Measurements from ENCODE around the gene SPATA25.
"Not testable (repeated sequence)": the region's sequence is repeated elsewhere in the genome, so short reads cannot be mapped to it uniquely, and the experiment has no call there.

SPATA25 gene

DNA sequence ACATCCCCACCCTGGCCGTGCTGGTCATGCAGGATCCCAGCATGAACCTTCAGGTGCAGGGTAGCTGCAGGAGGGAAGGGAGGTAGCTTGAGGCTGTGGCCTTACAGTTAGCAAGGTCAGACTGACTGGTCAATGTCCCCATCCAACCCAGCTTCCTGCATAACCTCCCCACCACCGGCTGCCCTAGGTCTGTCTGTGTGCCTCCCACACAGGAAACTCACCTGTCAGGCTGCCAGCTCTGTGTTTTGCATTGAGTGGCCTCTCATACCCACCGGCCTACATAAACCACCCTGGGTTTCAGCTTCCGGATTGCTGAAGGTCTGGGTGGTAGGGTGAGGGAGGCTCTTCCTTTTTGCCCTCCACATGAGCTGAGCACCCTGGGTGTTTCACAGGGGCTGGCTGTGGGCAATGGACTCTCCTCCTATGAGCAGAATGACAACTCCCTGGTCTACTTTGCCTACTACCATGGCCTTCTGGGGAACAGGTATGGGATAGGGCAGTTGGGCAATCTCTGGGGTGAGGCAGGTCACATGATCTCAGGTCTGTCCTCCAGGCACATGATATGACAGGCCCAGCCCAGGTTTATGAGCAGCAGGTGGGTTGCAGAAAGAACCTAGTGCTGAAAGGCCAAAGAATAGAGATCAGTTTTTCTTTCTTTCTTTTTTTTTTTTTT is 5.5 kb upstream of the SPATA25 start:
- no peak for DNase-seq

DNA sequence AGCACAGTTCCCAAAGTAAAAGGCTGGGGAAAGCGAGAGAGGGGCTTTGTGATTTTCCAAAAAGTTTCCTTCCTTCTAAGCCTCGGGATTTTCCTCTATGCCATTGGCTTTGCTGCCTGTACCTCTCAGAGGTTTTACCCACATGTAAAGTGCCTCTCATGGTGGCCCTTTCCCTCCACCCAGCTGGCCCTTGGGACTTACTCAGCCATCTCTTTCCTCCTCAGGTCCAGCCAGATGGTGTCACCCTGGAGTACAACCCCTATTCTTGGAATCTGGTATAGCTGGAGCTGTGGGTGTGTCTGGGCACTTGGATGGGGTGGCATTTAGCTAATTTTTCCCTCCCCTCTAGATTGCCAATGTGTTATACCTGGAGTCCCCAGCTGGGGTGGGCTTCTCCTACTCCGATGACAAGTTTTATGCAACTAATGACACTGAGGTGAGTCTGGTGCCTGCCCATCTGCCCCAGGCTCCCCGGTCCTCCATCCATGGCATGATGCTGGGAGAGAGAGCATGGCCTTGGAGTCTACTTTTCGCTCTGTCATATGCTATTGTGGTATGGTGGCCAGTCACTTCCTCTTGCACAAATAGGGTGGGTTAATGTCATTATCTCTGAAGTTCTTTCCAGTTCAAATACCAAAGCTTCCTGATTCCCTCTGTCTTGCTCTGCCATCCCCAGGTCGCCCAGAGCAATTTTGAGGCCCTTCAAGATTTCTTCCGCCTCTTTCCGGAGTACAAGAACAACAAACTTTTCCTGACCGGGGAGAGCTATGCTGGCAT is 4.8 kb upstream of the SPATA25 start:
- no peak for DNase-seq

DNA sequence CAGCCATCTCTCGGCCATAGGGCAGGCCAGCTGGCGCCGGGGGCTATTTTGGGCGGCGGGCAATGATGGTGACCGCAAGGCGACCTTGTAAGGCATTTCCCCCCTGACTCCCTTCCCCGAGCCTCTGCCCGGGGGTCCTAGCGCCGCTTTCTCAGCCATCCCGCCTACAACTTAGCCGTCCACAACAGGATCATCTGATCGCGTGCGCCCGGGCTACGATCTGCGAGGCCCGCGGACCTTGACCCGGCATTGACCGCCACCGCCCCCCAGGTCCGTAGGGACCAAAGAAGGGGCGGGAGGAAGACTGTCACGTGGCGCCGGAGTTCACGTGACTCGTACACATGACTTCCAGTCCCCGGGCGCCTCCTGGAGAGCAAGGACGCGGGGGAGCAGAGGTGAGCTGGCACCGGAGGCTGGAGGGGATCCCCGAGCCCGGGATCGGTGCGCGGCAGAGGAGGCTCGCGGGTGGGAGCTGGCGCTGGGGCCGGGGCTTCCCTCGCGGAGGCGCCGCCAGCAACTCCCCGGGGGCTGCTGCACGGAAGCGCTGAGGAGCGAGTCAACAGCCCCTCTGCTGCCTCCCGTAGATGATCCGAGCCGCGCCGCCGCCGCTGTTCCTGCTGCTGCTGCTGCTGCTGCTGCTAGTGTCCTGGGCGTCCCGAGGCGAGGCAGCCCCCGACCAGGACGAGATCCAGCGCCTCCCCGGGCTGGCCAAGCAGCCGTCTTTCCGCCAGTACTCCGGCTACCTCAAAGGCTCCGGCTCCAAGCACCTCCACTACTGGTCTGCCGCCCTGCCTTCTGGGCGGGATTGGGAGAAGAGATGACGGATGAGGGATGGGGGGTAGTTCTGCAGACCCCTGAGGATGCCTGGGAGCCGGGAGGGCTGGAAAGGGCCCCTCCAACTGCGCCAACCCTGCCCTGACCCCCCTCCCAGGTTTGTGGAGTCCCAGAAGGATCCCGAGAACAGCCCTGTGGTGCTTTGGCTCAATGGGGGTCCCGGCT is 3.9 kb upstream of the SPATA25 start, which contains the start of the genes CTSA and NEURL2:
TSS of gene CTSA (plus strand) at position 351 of the 999 bp plus-strand sequence. CDS start at position 585, 234 bp downstream.
TSS of gene NEURL2 (minus strand) at position 224 of the 999 bp plus-strand sequence. CDS start at position 7, 217 bp downstream.
- peak; percentile 96 for DNase-seq

DNA sequence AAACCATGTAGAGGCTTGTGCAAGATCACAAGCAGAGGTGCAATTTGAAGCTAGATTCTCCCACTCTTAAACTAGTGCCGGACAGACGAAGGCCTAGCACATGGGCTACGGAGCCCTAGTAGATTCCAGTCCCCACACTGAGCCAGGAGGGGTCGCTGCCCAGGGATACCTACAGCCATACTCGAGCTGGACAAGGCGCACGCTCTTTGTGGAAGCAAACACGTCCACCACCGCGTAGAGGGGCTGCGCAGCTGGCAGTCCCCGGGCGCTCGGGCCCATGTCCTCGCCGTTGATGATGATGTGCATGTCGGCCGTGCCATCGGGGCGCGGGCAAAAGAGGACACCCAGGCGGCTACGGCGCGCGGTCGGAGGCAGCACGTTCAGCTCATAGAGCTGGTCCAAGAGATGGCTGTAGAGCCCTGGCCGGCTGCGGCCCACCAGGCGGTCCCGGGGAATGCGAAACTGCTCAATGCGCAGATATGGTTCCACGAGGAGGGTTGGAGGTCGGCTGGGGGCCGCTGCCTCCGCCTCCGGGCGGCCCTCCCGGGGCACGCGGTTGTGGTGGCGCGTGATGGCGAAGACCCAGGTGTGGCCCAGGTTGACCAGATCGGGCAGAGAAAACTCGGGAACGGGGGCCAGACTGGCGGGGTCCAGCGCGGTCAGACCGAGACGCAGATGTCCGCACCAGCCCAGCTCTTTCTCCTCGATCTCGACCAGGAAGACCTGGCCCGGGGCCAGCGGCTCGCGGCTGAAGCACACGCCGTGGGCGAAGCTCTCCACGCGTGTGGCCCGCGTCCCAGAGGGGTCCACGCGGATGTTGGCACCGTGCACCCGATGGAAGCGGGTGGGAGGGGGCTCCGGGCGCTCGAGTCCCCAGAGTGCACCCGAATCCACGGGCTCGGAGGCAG is 2.9 kb upstream of the SPATA25 start:
- DNase-seq: peak; percentile 89

DNA sequence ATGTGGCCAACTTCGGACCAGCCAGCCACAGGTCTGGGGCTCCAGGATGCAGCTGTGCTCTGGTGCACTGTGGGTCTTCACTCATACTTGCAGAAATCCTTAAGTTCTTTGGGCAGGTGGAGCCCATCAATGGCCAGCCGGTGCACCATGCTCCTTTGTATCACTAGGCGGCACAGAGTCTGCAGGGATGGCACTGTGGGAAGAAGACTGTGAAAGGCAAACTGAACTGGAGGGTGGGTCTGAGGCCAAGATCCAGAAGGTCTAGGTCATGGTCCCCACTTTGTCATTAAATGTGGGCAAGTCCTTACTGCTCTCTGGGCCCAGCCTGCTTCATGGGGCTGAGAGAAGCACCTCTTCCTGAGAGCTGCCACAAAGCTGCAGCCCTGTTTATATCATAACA is 1.3 kb upstream of the SPATA25 start:
- DNase-seq: no peak

DNA sequence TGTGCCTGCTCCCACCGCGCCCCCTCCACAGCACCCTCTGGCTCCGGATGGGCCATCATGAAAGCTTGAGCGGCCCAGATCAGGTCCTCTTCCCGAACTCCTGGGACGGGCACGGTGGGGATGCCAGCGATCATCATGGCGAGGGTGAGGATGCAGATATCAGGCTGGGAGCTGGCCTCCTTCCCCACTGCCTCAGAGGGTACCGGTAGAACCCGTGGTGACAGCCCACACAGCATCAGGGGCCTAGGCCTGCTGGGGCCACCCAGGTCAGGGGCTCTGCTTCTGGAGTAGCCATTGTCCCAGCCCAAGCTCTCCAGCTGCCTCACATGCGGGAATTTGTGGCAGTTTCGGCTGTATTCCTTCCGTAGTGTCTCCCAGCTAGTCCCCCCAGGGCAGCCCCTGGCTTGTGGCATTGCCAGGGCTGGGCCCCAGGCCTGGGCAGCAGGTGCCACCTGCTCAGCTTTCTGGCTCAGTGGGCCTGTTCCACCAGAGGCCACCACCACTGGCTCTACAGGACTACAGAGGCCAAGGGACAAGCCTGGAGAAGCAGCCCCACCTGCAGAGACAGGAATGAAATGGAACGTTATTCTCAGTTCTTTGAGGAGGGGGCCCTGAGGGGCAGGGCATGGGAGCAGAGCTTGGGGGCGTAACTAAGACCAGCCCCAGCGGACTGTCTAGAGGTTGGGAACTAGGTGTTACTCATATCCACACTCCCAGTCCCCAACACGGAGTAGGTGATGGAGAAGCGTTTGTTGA is 654 bp downstream of the SPATA25 start:
- no peak for DNase-seq

DNA sequence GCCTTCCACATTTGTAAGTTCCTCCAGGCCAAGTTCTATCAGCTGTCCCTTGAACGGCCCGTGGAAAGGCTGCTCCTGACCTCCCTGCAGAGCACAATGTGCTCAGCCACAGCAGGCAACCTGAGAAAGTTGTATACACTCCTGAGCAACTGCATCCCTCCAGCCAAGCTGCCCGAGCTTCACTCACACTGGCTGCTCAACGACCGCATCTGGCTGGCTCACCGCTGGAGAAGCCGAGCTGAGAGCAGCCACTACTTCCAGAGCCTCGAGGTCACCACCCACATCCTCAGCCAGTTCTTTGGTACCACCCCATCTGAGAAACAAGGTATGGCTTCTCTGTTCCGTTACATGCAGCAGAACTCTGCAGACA is 4.3 kb downstream of the SPATA25 start:
- no peak for DNase-seq

DNA sequence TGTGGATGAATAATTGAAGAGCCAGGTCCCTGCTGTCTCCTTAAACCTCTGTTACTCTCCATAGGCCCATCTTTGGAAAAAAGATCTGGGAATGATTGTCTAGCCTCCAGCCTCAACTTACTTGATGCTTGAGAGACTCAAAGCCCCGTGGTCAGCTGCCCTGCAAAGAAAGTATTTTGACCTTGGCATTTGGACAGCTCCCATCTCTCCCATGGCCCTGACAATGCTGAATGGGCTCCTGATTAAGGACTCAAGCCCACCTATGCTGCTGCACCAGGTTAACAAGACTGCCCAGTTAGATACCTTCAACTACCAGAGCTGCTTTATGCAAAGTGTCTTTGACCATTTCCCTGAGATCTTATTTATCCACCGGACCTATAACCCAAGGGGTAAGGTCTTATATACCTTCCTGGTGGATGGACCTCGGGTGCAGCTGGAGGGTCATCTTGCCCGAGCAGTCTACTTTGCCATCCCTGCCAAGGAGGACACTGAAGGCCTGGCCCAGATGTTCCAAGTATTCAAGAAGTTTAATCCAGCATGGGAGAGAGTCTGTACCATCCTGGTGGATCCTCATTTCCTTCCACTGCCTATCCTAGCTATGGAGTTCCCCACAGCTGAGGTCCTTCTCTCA is 4.8 kb downstream of the SPATA25 start:
- DNase-seq: no peak

DNA sequence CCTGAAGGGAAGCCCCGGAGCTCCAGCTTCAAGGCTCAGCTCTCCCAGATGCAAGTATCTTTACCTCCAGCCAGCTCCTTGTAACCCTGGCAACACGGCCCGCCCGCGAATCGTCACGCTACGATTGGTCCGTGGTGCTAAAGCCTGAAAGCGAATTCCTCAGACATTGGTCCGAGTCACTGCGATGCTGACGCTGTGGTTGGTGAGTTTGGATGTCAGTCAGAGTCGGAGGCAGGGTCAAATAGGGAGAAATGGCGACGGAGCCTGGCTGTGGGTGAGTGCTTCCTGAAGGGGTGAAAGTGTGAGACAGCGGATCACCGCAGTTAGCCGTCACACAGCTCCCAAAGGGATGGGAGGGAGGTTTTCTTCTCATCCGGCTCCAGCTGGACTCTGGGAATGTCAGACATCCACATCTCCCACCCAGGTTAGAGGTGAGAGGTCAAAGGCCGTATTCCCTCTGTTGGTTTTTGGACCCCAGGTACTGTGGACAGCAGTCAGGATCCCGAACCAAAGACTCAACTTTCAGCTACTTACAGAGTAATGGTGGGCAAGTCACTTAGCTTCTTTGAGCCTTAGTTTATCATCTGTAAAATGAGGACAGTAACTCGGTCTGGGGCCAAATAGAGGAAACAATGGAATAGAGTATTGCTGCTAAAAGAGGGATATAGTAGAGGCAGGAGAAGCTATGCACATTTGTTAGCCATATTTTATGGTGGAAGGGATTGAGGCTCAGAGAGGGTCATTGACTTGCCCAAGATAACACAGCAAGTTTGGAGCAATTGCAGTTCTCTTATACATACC is 6.2 kb downstream of the SPATA25 start, which contains the start of gene ZSWIM1:
TSS of gene ZSWIM1 (plus strand) at position 240 of the 801 bp plus-strand sequence. CDS start 1,366 bp downstream, outside the sequence.
- DNase-seq: peak; percentile 99

DNA sequence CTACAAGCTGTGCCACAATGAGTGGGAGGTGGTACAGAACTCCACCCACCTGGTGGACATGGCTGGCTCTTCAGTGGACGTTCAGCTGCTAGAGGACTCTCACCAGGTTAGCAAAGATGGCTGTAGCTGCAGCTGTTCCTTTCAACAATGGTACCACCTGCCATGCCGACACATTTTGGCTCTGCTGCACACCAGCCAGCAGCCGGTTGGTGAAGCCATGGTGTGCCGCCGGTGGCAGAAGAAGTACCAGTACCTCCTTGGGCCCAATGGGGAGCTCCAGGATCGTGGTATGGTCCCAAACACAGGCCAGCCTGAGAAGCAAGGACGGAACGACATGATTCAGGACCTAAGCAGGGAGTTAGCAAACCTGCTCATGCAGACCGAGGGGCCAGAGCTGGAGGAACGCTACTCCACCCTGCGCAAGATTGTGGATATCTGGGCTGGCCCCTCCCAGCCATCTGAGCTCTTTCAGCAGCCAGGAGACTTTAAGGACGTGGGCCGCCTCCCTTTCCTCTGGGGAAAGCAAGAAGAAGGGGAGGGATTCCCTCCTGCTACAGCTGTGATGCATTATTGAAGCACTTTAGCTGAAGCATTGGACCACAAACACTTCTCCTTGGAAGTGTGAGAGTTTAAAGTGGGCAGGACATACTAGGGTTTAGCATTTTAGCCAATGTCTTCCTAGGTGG is 9.2 kb downstream of the SPATA25 start:
- no peak for DNase-seq

DNA sequence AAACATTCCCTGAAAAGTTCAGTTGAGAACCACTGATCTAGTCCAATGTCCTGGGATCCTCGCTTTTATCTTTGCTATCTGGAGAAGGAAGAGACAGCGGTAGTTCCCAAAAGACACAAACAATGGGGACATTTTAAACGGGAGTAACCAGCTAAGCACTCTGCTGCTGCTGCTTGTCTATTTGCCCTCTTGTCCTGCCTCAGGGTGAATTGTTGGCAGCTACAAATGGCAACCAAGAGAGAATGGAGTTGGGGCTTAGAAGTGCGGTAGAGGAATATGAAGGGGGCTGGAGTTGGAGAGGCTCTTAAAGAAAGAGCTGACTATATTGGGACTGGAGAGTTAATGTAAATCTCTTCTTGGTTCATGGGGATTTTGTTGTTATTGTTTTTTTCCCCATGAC is 12.8 kb downstream of the SPATA25 start:
- DNase-seq: no peak

DNA sequence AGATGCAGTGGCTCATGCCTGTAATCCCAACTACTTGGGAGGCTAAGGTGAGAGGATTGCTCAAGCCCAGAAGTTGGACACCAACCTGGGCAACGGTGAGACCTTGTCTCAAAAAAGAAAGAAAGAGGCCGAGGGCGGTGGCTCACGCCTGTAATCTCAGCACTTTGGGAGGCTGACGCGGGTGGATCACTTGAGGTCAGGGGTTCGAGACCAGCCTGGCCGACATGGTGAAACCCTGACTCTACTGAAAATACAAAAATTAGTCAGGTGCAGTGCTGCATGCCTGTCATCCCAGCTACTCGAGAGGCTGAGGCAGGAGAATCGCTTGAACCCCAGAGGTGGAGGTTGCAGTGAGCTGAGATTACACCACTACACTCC is 13.3 kb downstream of the SPATA25 start:
- not testable (repeated sequence) for DNase-seq

DNA sequence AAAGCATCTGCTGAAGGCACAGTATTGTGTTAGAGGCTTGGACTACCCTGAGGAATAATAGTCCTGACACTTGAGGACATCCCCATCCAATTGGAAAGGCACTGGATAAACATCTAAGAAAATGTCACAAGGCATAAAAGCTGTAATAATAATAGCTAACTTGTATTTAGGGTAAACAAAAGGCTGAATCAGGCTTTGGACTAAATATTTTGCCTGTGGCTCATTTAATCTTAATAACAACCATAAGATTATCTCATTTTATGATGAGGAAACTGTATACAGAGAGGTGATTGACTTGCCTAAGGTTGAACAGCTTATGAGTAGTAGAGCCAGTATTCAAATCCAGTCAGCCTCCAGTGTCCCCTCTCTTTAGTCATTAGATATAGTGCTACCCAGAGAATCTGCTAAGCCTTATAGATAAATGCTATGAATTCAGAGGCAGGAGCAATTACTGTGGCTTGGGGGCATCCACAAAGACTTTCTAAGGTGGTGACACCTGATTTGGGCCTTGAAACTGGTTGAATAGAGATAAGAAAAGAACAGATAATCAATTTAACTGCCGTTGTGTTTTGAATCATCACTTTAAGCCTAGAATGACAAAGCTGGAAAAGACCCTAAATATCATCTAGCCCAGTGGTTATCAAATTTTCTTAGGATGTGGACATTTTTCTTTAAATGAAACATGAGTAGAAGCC is 13.9 kb downstream of the SPATA25 start:
- no peak for DNase-seq

DNA sequence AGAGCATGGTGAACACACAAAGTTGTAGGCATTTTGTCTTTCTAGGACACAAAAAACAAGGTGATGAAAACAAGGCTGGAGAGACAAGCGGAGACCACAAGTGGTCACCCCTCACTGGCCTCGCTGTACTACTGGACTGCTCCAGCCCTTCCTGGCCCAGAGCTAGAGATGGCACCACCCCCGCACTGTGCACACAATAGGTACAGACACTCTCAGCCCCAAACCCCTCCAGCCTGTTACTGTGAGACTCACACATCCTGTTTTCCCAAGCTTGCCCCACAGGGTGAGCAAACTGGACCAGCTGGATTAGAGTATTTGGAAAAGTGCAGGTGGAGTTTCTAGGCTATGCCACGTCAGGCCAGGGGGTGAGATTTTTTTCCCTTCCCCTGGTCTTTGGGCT is 14.8 kb downstream of the SPATA25 start:
- no peak for DNase-seq

DNA sequence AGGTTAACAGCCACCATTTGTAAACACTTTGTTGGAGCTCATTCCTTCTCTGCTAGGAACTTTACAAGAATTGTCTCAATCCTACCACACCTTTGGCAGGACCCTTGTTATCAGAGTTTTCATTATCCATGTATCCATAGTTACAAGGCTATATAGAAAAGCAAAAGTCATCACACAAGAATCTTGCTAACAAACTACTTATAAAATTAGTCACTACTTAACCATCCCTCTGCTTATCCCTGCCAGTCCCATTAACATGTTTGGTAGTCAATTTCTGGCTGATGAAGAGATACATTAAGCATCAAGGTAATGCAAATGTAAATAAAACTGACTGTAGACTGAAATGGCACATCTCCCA is 19.6 kb downstream of the SPATA25 start:
- DNase-seq: no peak

DNA sequence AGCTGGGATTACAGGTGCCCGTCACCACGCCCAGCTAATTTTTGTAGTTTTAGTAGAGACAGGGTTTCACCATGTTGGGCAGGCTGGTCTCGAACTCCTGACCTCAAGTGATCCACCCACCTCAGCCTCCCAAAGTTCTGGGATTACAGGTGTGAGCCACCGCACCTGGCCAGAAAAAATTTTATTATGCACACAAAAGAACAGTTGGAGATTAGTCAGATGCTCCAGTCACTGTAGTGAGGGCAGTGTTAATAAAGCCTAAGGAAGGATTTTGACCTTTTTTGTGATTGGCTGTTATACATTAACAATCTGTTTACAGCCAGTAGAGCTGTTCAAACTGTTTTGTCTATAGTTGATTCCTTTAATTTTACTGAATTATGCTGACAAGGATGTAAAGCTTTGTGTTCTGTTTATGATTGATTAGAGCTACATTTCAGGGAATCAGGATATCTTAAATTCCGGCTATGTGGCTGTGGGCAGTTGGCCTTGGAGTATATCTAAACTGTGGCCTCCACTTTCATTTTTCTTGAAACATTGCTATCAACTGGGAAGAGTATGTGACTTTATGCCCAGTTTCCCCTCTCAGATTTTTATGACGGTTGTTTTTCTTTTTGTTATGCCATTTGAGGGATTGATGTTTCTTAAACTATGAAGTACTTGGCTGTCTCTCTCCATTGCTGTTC is 20.1 kb downstream of the SPATA25 start:
- no peak for DNase-seq

DNA sequence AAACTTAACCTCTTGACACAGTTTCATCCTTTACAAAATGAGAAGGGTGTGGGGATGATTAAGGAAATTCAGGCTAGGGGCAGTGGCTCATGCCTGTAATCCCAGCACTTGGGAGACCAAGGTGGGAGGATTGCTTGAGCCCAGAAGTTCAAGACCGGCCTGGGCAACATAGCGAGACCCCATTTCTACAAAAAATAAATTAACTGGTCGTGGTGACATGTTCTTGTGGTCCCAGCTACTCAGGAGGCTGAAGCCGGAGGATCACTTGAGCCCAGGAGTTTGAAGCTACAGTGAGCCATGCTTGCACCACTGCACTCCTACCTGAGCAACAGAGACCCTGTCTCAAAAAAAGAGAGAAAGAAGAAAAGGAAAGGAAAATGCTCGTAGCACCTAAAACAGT is 21.0 kb downstream of the SPATA25 start:
- DNase-seq: no peak

Data from NCI-H146 (cell line).